ENCODE results near the gene LYZL4.

The LYZL4 gene

DNA sequence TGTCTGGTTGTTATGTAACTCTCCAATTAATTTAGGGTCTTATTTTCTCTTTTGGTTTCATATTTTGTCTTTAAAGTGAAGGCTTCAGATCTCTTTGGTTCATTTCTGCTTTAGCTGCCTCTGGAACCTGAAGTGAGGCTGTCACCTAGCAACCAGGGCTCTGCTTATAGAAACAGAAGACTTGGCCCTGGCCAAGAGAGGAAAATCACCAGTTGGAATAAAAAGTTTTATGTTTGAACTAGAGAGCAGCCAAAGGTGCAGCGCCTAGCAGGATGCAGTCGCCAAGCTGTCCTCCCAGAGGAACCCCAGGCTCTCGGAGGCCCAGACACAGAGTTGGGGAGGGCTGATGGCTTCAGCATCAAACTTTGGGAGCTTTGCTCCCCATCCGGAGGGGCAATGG, 41.1 kb downstream of the LYZL4 start:
- peak in 1 of 2 experiments; percentile 29 for DNase-seq (ENCODE audit: low read depth in 1 of 2, low spot score in 1 of 2)
- Histone ChIP-seq H3K27me3 (ENCODE audit: insufficient read depth, poor library complexity, severe bottlenecking) (no peaks in the 10 kb centered on the region), H3K27ac (replicated peaks) (no peak overlapping the region), H3K4me3 (replicated peaks; ENCODE audit: insufficient read depth, low read length) (no peak overlapping the region)
- no peak for TF ChIP-seq GABPA (IDR thresholded peaks at IDR 0.05; ENCODE audit: low read depth)
- TF ChIP-seq, protein P1, sequence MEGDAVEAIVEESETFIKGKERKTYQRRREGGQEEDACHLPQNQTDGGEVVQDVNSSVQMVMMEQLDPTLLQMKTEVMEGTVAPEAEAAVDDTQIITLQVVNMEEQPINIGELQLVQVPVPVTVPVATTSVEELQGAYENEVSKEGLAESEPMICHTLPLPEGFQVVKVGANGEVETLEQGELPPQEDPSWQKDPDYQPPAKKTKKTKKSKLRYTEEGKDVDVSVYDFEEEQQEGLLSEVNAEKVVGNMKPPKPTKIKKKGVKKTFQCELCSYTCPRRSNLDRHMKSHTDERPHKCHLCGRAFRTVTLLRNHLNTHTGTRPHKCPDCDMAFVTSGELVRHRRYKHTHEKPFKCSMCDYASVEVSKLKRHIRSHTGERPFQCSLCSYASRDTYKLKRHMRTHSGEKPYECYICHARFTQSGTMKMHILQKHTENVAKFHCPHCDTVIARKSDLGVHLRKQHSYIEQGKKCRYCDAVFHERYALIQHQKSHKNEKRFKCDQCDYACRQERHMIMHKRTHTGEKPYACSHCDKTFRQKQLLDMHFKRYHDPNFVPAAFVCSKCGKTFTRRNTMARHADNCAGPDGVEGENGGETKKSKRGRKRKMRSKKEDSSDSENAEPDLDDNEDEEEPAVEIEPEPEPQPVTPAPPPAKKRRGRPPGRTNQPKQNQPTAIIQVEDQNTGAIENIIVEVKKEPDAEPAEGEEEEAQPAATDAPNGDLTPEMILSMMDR (IDR thresholded peaks at IDR 0.05; ENCODE audit: insufficient read depth, low read length): no peak
- no peak for TF ChIP-seq POLR2AphosphoS5 (IDR thresholded peaks at IDR 0.05; ENCODE audit: low read depth)
- no peak for TF ChIP-seq SPI1 (IDR thresholded peaks at IDR 0.05; ENCODE audit: borderline replicate concordance, low read depth)
- TF ChIP-seq, protein P2, sequence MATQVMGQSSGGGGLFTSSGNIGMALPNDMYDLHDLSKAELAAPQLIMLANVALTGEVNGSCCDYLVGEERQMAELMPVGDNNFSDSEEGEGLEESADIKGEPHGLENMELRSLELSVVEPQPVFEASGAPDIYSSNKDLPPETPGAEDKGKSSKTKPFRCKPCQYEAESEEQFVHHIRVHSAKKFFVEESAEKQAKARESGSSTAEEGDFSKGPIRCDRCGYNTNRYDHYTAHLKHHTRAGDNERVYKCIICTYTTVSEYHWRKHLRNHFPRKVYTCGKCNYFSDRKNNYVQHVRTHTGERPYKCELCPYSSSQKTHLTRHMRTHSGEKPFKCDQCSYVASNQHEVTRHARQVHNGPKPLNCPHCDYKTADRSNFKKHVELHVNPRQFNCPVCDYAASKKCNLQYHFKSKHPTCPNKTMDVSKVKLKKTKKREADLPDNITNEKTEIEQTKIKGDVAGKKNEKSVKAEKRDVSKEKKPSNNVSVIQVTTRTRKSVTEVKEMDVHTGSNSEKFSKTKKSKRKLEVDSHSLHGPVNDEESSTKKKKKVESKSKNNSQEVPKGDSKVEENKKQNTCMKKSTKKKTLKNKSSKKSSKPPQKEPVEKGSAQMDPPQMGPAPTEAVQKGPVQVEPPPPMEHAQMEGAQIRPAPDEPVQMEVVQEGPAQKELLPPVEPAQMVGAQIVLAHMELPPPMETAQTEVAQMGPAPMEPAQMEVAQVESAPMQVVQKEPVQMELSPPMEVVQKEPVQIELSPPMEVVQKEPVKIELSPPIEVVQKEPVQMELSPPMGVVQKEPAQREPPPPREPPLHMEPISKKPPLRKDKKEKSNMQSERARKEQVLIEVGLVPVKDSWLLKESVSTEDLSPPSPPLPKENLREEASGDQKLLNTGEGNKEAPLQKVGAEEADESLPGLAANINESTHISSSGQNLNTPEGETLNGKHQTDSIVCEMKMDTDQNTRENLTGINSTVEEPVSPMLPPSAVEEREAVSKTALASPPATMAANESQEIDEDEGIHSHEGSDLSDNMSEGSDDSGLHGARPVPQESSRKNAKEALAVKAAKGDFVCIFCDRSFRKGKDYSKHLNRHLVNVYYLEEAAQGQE (IDR thresholded peaks at IDR 0.05; ENCODE audit: insufficient replicate concordance, low read depth): no peak

DNA sequence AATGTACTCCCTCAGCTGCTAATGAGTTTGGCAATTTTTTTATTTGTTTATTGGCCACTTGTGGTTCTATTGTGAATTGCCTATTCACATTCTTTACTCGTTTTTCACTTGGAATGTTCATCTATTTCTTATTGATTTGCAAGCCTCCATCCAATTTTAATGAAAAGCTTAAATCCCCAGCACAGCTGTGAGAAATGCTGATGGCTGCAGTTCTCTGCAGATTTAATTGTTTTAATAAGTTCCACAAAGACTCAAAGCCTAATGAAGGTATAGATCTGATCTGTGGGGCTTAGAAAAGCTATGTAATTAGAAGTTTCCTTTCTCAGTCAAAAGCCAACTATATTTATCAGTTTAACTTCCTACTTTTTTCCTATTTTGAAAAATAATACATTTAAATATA, 41.5 kb downstream of the LYZL4 start:
- Histone ChIP-seq H3K27ac (replicated peaks) (no peak overlapping the region), H3K4me3 (replicated peaks; ENCODE audit: insufficient read depth, low read length) (no peak overlapping the region), H3K27me3 (ENCODE audit: insufficient read depth, poor library complexity, severe bottlenecking) (no peaks in the 10 kb centered on the region)
- TF ChIP-seq, protein P2 (IDR thresholded peaks at IDR 0.05; ENCODE audit: insufficient replicate concordance, low read depth): no peak
- TF ChIP-seq POLR2AphosphoS5 (IDR thresholded peaks at IDR 0.05; ENCODE audit: low read depth): no peak
- no peak for TF ChIP-seq SPI1 (IDR thresholded peaks at IDR 0.05; ENCODE audit: borderline replicate concordance, low read depth)
- no peak for DNase-seq (ENCODE audit: low read depth in 1 of 2, low spot score in 1 of 2)

DNA sequence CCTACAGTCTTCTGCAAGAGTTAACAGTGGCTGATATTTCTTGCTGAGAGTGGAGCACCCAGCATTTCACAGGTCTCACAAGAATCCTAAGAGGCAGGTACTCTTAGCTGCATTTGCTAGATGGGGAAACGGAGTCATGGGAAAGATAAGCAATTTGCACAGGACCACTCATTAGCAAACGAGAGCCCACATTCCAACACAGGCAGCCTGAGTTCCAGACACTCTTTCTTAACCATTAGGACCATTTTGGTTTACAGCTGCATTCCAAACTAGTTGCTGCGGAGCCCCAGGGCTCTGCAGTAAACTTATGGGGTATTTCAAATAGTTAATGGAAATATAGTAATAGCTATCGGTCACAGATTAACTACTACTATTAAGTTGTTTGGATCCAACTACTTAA, 42.5 kb downstream of the LYZL4 start:
- TF ChIP-seq, protein P2 (IDR thresholded peaks at IDR 0.05; ENCODE audit: insufficient replicate concordance, low read depth): no peak
- TF ChIP-seq SPI1 (IDR thresholded peaks at IDR 0.05; ENCODE audit: borderline replicate concordance, low read depth) (no peak), GABPA (IDR thresholded peaks at IDR 0.05; ENCODE audit: low read depth) (no peak), POLR2AphosphoS5 (IDR thresholded peaks at IDR 0.05; ENCODE audit: low read depth) (no peak)
- TF ChIP-seq, protein P1 (IDR thresholded peaks at IDR 0.05; ENCODE audit: insufficient read depth, low read length): no peak
- H3K27me3 ChIP-seq (ENCODE audit: insufficient read depth, poor library complexity, severe bottlenecking): no peaks in the 10 kb centered on the region
- DNase-seq (ENCODE audit: low read depth in 1 of 2, low spot score in 1 of 2): no peak
- H3K27ac ChIP-seq (replicated peaks): no peak overlapping the region
- no peak overlapping the region for H3K4me3 ChIP-seq (replicated peaks; ENCODE audit: insufficient read depth, low read length)
